ENCODE data around the gene SIRPA.

The SIRPA gene

GRCh38 chr20:1946442-1946761 lies 51.2 kb downstream of the SIRPA start:
- Histone ChIP-seq H3K4me1 (ENCODE audit: control insufficient read depth, insufficient read depth, low read depth, low read length) (peaks cover 9% of the 10 kb centered on the region), H2AFZ (ENCODE audit: low read depth, low read length) (no peak overlapping the region), H3K23ac (ENCODE audit: low read length in 2 of 2) (no peak overlapping the region), H3K79me1 (replicated peaks; ENCODE audit: low read length, poor library complexity, severe bottlenecking) (no peaks in the 10 kb centered on the region), H2BK15ac (ENCODE audit: low read depth, poor library complexity, severe bottlenecking) (no peak overlapping the region), H2BK120ac (ENCODE audit: low read depth, low read length) (no peak overlapping the region), H2BK12ac (ENCODE audit: low read length in 2 of 2) (no peak overlapping the region), H3K14ac (ENCODE audit: low read length in 2 of 2) (no peak overlapping the region), H2AK5ac (ENCODE audit: low read length, severe bottlenecking) (no peak overlapping the region), H3K4me2 (ENCODE audit: low read length, poor library complexity, severe bottlenecking) (no peak overlapping the region), H4K91ac (ENCODE audit: low read length) (no peak overlapping the region), H3K9me3 (ENCODE audit: control insufficient read depth, low read length) (no peaks in the 10 kb centered on the region), H3K18ac (ENCODE audit: low read depth in 1 of 2, low read length in 2 of 2) (no peak overlapping the region), H3K27me3 (ENCODE audit: control insufficient read depth in 1 of 2, insufficient read depth in 1 of 2, low read length in 2 of 2) (peaks cover 0 to 39% of the 10 kb centered on the region in 2 experiments), H3K27ac (ENCODE audit: low read length, poor library complexity, severe bottlenecking) (no peak overlapping the region), H3K4ac (ENCODE audit: low read depth in 1 of 2, low read length in 2 of 2) (no peak overlapping the region), H3K36me3 (ENCODE audit: control insufficient read depth in 1 of 2, insufficient read depth in 2 of 2, low read depth in 1 of 2, low read length in 2 of 2) (no peaks in the 10 kb centered on the region), H2BK5ac (ENCODE audit: low read depth, low read length, poor library complexity, severe bottlenecking) (no peak overlapping the region), H4K8ac (ENCODE audit: low read length) (no peak overlapping the region), H3K4me3 (ENCODE audit: insufficient read depth in 1 of 2, low read depth in 1 of 2, low read length in 2 of 2) (no peak overlapping the region), H3K9ac (ENCODE audit: low read length) (peak overlapping the region; percentile 7)
- WGBS: 63% methylated on average over 6 of the region's 7 CpGs
- no peak for DNase-seq

GRCh38 chr20:1946762-1947534 lies 51.7 kb downstream of the SIRPA start:
- Histone ChIP-seq H2BK12ac (ENCODE audit: low read length in 2 of 2) (no peak overlapping the region), H4K8ac (ENCODE audit: low read length) (no peak overlapping the region), H2BK15ac (ENCODE audit: low read depth, poor library complexity, severe bottlenecking) (no peak overlapping the region), H3K4me1 (ENCODE audit: control insufficient read depth, insufficient read depth, low read depth, low read length) (peaks cover 8% of the 10 kb centered on the region), H3K27me3 (ENCODE audit: control insufficient read depth in 1 of 2, insufficient read depth in 1 of 2, low read length in 2 of 2) (peaks cover 0 to 39% of the 10 kb centered on the region in 2 experiments), H3K23ac (ENCODE audit: low read length in 2 of 2) (no peak overlapping the region), H2BK120ac (ENCODE audit: low read depth, low read length) (no peak overlapping the region), H3K36me3 (ENCODE audit: control insufficient read depth in 1 of 2, insufficient read depth in 2 of 2, low read depth in 1 of 2, low read length in 2 of 2) (no peaks in the 10 kb centered on the region), H2AFZ (ENCODE audit: low read depth, low read length) (no peak overlapping the region), H3K9me3 (ENCODE audit: control insufficient read depth, low read length) (no peaks in the 10 kb centered on the region), H2BK5ac (ENCODE audit: low read depth, low read length, poor library complexity, severe bottlenecking) (no peak overlapping the region), H3K9ac (ENCODE audit: low read length) (peak overlapping the region; percentile 7), H3K18ac (ENCODE audit: low read depth in 1 of 2, low read length in 2 of 2) (no peak overlapping the region), H3K79me1 (replicated peaks; ENCODE audit: low read length, poor library complexity, severe bottlenecking) (no peaks in the 10 kb centered on the region), H3K4me2 (ENCODE audit: low read length, poor library complexity, severe bottlenecking) (peak overlapping the region; percentile 66), H3K4me3 (ENCODE audit: insufficient read depth in 1 of 2, low read depth in 1 of 2, low read length in 2 of 2) (peak overlapping the region in 1 of 2 experiments; percentile 43), H3K27ac (ENCODE audit: low read length, poor library complexity, severe bottlenecking) (no peak overlapping the region), H2AK5ac (ENCODE audit: low read length, severe bottlenecking) (no peak overlapping the region), H3K14ac (ENCODE audit: low read length in 2 of 2) (no peak overlapping the region), H4K91ac (ENCODE audit: low read length) (no peak overlapping the region), H3K4ac (ENCODE audit: low read depth in 1 of 2, low read length in 2 of 2) (no peak overlapping the region)
- DNase-seq: peak; percentile 68
- 8% methylated on average over 39 of the region's 39 CpGs for WGBS

- H3K9ac ChIP-seq (ENCODE audit: low read length): no peak overlapping the region
- H3K9me3 ChIP-seq (ENCODE audit: control insufficient read depth, low read length): no peaks in the 10 kb centered on the region
- no peaks in the 10 kb centered on the region for H3K79me1 ChIP-seq (replicated peaks; ENCODE audit: low read length, poor library complexity, severe bottlenecking)
- H3K4me2 ChIP-seq (ENCODE audit: low read length, poor library complexity, severe bottlenecking): peak overlapping the region; percentile 66
- H3K23ac ChIP-seq (ENCODE audit: low read length in 2 of 2): no peak overlapping the region
- peaks cover 0 to 43% of the 10 kb centered on the region in 2 experiments for H3K27me3 ChIP-seq (ENCODE audit: control insufficient read depth in 1 of 2, insufficient read depth in 1 of 2, low read length in 2 of 2)
- H2AK5ac ChIP-seq (ENCODE audit: low read length, severe bottlenecking): no peak overlapping the region
- WGBS: 40% methylated on average over 14 of the region's 14 CpGs
- no peak overlapping the region for H3K4ac ChIP-seq (ENCODE audit: low read depth in 1 of 2, low read length in 2 of 2)
- H2BK120ac ChIP-seq (ENCODE audit: low read depth, low read length): no peak overlapping the region
- no peak overlapping the region for H2BK15ac ChIP-seq (ENCODE audit: low read depth, poor library complexity, severe bottlenecking)
- no peak overlapping the region for H2BK12ac ChIP-seq (ENCODE audit: low read length in 2 of 2)
- no peak overlapping the region for H2AFZ ChIP-seq (ENCODE audit: low read depth, low read length)
- H2BK5ac ChIP-seq (ENCODE audit: low read depth, low read length, poor library complexity, severe bottlenecking): no peak overlapping the region
- H4K91ac ChIP-seq (ENCODE audit: low read length): no peak overlapping the region
- no peak for DNase-seq
- no peak overlapping the region for H3K4me3 ChIP-seq (ENCODE audit: insufficient read depth in 1 of 2, low read depth in 1 of 2, low read length in 2 of 2)
- no peaks in the 10 kb centered on the region for H3K36me3 ChIP-seq (ENCODE audit: control insufficient read depth in 1 of 2, insufficient read depth in 2 of 2, low read depth in 1 of 2, low read length in 2 of 2)
- H3K18ac ChIP-seq (ENCODE audit: low read depth in 1 of 2, low read length in 2 of 2): no peak overlapping the region
- H4K8ac ChIP-seq (ENCODE audit: low read length): no peak overlapping the region
- H3K4me1 ChIP-seq (ENCODE audit: control insufficient read depth, insufficient read depth, low read depth, low read length): peaks cover 8% of the 10 kb centered on the region
- H3K14ac ChIP-seq (ENCODE audit: low read length in 2 of 2): no peak overlapping the region
- H3K27ac ChIP-seq (ENCODE audit: low read length, poor library complexity, severe bottlenecking): no peak overlapping the region
Measured at GRCh38 chr20:1947535-1947846, 52.3 kb downstream of the SIRPA start.

GRCh38 chr20:1949347-1950100 lies 54.3 kb downstream of the SIRPA start:
- DNase-seq: no peak
- no peak overlapping the region for H3K23ac ChIP-seq (ENCODE audit: low read length in 2 of 2)
- no peak overlapping the region for H2BK5ac ChIP-seq (ENCODE audit: low read depth, low read length, poor library complexity, severe bottlenecking)
- no peaks in the 10 kb centered on the region for H3K9me3 ChIP-seq (ENCODE audit: control insufficient read depth, low read length)
- H3K18ac ChIP-seq (ENCODE audit: low read depth in 1 of 2, low read length in 2 of 2): no peak overlapping the region
- no peak overlapping the region for H3K4me3 ChIP-seq (ENCODE audit: insufficient read depth in 1 of 2, low read depth in 1 of 2, low read length in 2 of 2)
- H3K9ac ChIP-seq (ENCODE audit: low read length): peak overlapping the region; percentile 26
- no peak overlapping the region for H3K4ac ChIP-seq (ENCODE audit: low read depth in 1 of 2, low read length in 2 of 2)
- H3K27me3 ChIP-seq (ENCODE audit: control insufficient read depth in 1 of 2, insufficient read depth in 1 of 2, low read length in 2 of 2): peaks cover 0 to 42% of the 10 kb centered on the region in 2 experiments
- 68% methylated on average over 2 of the region's 2 CpGs for WGBS
- H3K79me1 ChIP-seq (replicated peaks; ENCODE audit: low read length, poor library complexity, severe bottlenecking): no peaks in the 10 kb centered on the region
- no peaks in the 10 kb centered on the region for H3K36me3 ChIP-seq (ENCODE audit: control insufficient read depth in 1 of 2, insufficient read depth in 2 of 2, low read depth in 1 of 2, low read length in 2 of 2)
- no peak overlapping the region for H4K8ac ChIP-seq (ENCODE audit: low read length)
- no peak overlapping the region for H4K91ac ChIP-seq (ENCODE audit: low read length)
- H2BK12ac ChIP-seq (ENCODE audit: low read length in 2 of 2): no peak overlapping the region
- no peak overlapping the region for H3K27ac ChIP-seq (ENCODE audit: low read length, poor library complexity, severe bottlenecking)
- no peak overlapping the region for H2AFZ ChIP-seq (ENCODE audit: low read depth, low read length)
- peaks cover 6% of the 10 kb centered on the region for H3K4me1 ChIP-seq (ENCODE audit: control insufficient read depth, insufficient read depth, low read depth, low read length)
- no peak overlapping the region for H2AK5ac ChIP-seq (ENCODE audit: low read length, severe bottlenecking)
- no peak overlapping the region for H3K4me2 ChIP-seq (ENCODE audit: low read length, poor library complexity, severe bottlenecking)
- no peak overlapping the region for H2BK120ac ChIP-seq (ENCODE audit: low read depth, low read length)
- H2BK15ac ChIP-seq (ENCODE audit: low read depth, poor library complexity, severe bottlenecking): no peak overlapping the region
- H3K14ac ChIP-seq (ENCODE audit: low read length in 2 of 2): no peak overlapping the region
